Liver (tissue), 9 donors: ENCODE data around the gene MYO15B. TPM values are rescaled to one million over a fixed set of nuclear protein-coding genes. Genes with fewer than 3 reads are reported as not detected.

ENCODE experiments used
- DNase-seq: peaks from one replicate; pipeline ENCODE4 v3.0.0-alpha.2; 2017; ENCODE audit warnings: low spot score
- H3K27ac ChIP-seq, 2 donors: one replicate each; pipeline ENCODE4 v1.7.0; 2013; ENCODE audit warnings: inconsistent platforms in 2 of 2, low read length in 2 of 2, control low read depth in 1 of 2, low read depth in 1 of 2, mild to moderate bottlenecking in 1 of 2
- H3K27me3 ChIP-seq, 4 donors: one replicate each; pipeline versions ENCODE4 v1.6.1 to v1.7.0; 2013; ENCODE audit warnings: low read length in 3 of 4, inconsistent platforms in 1 of 4, mild to moderate bottlenecking in 1 of 4, moderate library complexity in 1 of 4; ENCODE audit not compliant: control insufficient read depth in 4 of 4, insufficient read depth in 4 of 4
- H3K36me3 ChIP-seq, 4 donors: one replicate each; pipeline versions ENCODE4 v1.6.1 to v1.7.0; 2013; ENCODE audit warnings: low read length in 3 of 4, mild to moderate bottlenecking in 3 of 4, low read depth in 1 of 4, moderate library complexity in 1 of 4; ENCODE audit not compliant: control insufficient read depth in 4 of 4, insufficient read depth in 3 of 4
- H3K4me1 ChIP-seq, 4 donors: one replicate each; pipeline versions ENCODE4 v1.6.1 to v1.7.0; 2013; ENCODE audit warnings: low read length in 3 of 4, mild to moderate bottlenecking in 3 of 4, moderate library complexity in 1 of 4; ENCODE audit not compliant: control insufficient read depth in 4 of 4, insufficient read depth in 4 of 4
- H3K4me3 ChIP-seq, 3 donors: one replicate each; pipeline versions ENCODE4 v1.6.1 to v1.7.0; 2013; ENCODE audit warnings: low read length in 3 of 3, control low read depth in 1 of 3, low read depth in 1 of 3, mild to moderate bottlenecking in 1 of 3
- H3K9ac ChIP-seq, 2 donors: one replicate each; pipeline ENCODE4 v1.7.0; 2013; ENCODE audit warnings: low read length in 2 of 2, mild to moderate bottlenecking in 2 of 2, moderate library complexity in 2 of 2, control low read depth in 1 of 2, low read depth in 1 of 2
- H3K9me3 ChIP-seq, 4 donors: one replicate each; pipeline versions ENCODE4 v1.6.1 to v1.7.0; 2013; ENCODE audit warnings: low read length in 3 of 4; ENCODE audit not compliant: control insufficient read depth in 4 of 4
- EGR1 ChIP-seq, 2 donors: IDR thresholded peaks; 2 replicates each; pipeline ENCODE4 v1.6.1; 2016 to 2018; ENCODE audit warnings: antibody characterized with exemption in 2 of 2, low read depth in 2 of 2
- FOXA1 ChIP-seq: IDR thresholded peaks from 2 replicates; pipeline ENCODE4 v1.6.1; 2016; ENCODE audit warnings: antibody characterized with exemption
- FOXA2 ChIP-seq: IDR thresholded peaks from 2 replicates; pipeline ENCODE4 v1.6.1; 2016; ENCODE audit warnings: antibody characterized with exemption
- GABPA ChIP-seq, 2 donors: IDR thresholded peaks in 1 of 2; conservative IDR thresholded peaks in 1 of 2; 2 replicates each; pipeline ENCODE4 v1.6.1; 2016; ENCODE audit warnings: antibody characterized with exemption in 2 of 2, mild to moderate bottlenecking in 1 of 2, moderate library complexity in 1 of 2
- HNF4A ChIP-seq, 2 donors: conservative IDR thresholded peaks; 2 replicates each; pipeline ENCODE4 v1.6.1; 2016; ENCODE audit warnings: antibody characterized with exemption in 2 of 2, mild to moderate bottlenecking in 2 of 2
- HNF4G ChIP-seq: IDR thresholded peaks from 2 replicates; pipeline ENCODE4 v1.6.1; 2016; ENCODE audit warnings: antibody characterized with exemption
- JUND ChIP-seq, 2 donors: IDR thresholded peaks; 2 replicates each; pipeline ENCODE4 v1.6.1; 2016; ENCODE audit warnings: antibody characterized with exemption in 2 of 2
- NR2F2 ChIP-seq: IDR thresholded peaks from 2 replicates; pipeline ENCODE4 v1.6.1; 2016; ENCODE audit warnings: antibody characterized with exemption
- RAD21 ChIP-seq, 2 donors: IDR thresholded peaks; 2 replicates each; pipeline ENCODE4 v1.6.1; 2016; ENCODE audit warnings: antibody characterized with exemption in 2 of 2, mild to moderate bottlenecking in 2 of 2
- RXRA ChIP-seq, 2 donors: IDR thresholded peaks; 2 replicates each; pipeline ENCODE4 v1.6.1; 2017 to 2018; ENCODE audit warnings: antibody characterized with exemption in 2 of 2, mild to moderate bottlenecking in 1 of 2
- SP1 ChIP-seq: IDR thresholded peaks from 2 replicates; pipeline ENCODE4 v1.6.1; 2018; ENCODE audit warnings: antibody characterized with exemption, mild to moderate bottlenecking
- TAF1 ChIP-seq: conservative IDR thresholded peaks from 2 replicates; pipeline ENCODE4 v1.6.1; 2016; ENCODE audit warnings: antibody characterized with exemption, mild to moderate bottlenecking
- YY1 ChIP-seq: IDR thresholded peaks from 2 replicates; pipeline ENCODE4 v1.6.1; 2016; ENCODE audit warnings: antibody characterized with exemption, mild to moderate bottlenecking
- WGBS: extraction: QIAGEN DNeasy Blood & Tissue Kit; methylation state at CpG from one replicate; pipeline ENCODE4 v1.1.7; 2013; 5-methylcytosine and 5-hydroxymethylcytosine counted together
- polyA plus RNA-seq, 2 donors: library from polyadenylated mRNA; stranded (reverse) in 1 of 2; unstranded in 1 of 2; fragments of 200-250 nt in 1 of 2; fragments of >200 nt in 1 of 2; fragmentation: Nextera tagmentation in 1 of 2; extraction: Ambion mirVana in 1 of 2; gene quantifications; one replicate each; pipeline versions ENCODE4 v1.2.1 to v1.2.3, GENCODE V29; 2013 to 2015
- total RNA-seq, 2 donors: library from RNA; depleted of rRNA; stranded (reverse); fragments of >200 nt; gene quantifications; one replicate each; pipeline ENCODE4 v1.2.3, GENCODE V29; 2014
- TF ChIP-seq, protein P1 (sequence below): fragments of 150-350 bp; IDR thresholded peaks from 2 replicates; pipeline ENCODE4 v1.5.1; 2017; ENCODE audit warnings: improper control_type of control experiment, low read depth, low read length; ENCODE audit not compliant: missing input control
- TF ChIP-seq, protein P2 (sequence below): IDR thresholded peaks from 2 replicates; pipeline ENCODE4 v1.6.1; 2016; ENCODE audit warnings: antibody characterized with exemption
- TF ChIP-seq, protein P3 (sequence below): IDR thresholded peaks from 2 replicates; pipeline ENCODE4 v1.6.1; 2016; ENCODE audit warnings: antibody characterized with exemption
- TF ChIP-seq, protein P4 (sequence below): IDR thresholded peaks from 2 replicates; pipeline ENCODE4 v1.6.1; 2016; ENCODE audit warnings: antibody characterized with exemption
- TF ChIP-seq, protein P5 (sequence below): IDR thresholded peaks from 2 replicates; pipeline ENCODE4 v1.6.1; 2016; ENCODE audit warnings: antibody characterized with exemption, mild to moderate bottlenecking
- donor health status: healthy.
- donor health status: healthy.
- donor health status: healthy.
- donor health status: healthy.
- donor health status: healthy.

Gene MYO15B
- total and polyA plus RNA-seq, 4 donors = 13.3 to 34.4 (median 18.0) TPM

DNA sequence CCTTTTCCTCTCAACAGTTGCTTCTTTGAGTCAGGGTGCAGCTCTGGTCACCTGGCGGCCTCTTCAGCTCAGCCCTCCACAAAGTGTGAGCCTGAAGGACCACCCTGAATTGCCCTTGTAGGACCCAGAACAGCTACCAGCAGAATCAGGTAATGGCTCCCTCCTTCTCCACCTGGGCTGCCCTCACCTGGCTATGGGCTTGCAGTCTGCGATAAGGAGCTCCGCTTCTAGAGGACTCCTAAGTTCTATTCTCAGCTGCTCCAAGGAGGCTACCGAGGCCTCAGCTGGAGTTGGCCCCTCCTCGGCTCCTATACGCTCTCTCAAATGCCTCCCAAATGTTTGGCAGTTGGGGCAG is 59.0 kb downstream of the MYO15B start:
- 95% methylated on average over 6 of the region's 6 CpGs for WGBS
- H3K4me3 ChIP-seq = no peak overlapping the region

More for the DNA sequence above, 59.0 kb downstream of the MYO15B start:
- H3K9me3 ChIP-seq = no peaks in the 10 kb centered on the region
- peak; percentile 35 for DNase-seq
- H3K36me3 ChIP-seq = peaks cover 7 to 23% (median 11%) of the 10 kb centered on the region in 4 donors
- H3K4me1 ChIP-seq = peaks cover 6 to 17% (median 11%) of the 10 kb centered on the region in 4 donors
- TF ChIP-seq, protein P1, sequence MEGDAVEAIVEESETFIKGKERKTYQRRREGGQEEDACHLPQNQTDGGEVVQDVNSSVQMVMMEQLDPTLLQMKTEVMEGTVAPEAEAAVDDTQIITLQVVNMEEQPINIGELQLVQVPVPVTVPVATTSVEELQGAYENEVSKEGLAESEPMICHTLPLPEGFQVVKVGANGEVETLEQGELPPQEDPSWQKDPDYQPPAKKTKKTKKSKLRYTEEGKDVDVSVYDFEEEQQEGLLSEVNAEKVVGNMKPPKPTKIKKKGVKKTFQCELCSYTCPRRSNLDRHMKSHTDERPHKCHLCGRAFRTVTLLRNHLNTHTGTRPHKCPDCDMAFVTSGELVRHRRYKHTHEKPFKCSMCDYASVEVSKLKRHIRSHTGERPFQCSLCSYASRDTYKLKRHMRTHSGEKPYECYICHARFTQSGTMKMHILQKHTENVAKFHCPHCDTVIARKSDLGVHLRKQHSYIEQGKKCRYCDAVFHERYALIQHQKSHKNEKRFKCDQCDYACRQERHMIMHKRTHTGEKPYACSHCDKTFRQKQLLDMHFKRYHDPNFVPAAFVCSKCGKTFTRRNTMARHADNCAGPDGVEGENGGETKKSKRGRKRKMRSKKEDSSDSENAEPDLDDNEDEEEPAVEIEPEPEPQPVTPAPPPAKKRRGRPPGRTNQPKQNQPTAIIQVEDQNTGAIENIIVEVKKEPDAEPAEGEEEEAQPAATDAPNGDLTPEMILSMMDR = no peak
- no peak for TF ChIP-seq RXRA (IDR thresholded peaks at IDR 0.05)
- no peak for TF ChIP-seq JUND (IDR thresholded peaks at IDR 0.05)
- no peak for TF ChIP-seq FOXA2
- TF ChIP-seq GABPA (IDR thresholded peaks at IDR 0.05 in 1 of 2, conservative IDR thresholded peaks at IDR 0.05 in 1 of 2) = no peak
- TF ChIP-seq HNF4G = no peak
- TF ChIP-seq EGR1 (IDR thresholded peaks at IDR 0.05; ENCODE audit: low read depth in 2 of 2) = no peak
- no peak for TF ChIP-seq RAD21 (IDR thresholded peaks at IDR 0.05)
- TF ChIP-seq TAF1 = no peak
- TF ChIP-seq, protein P2, sequence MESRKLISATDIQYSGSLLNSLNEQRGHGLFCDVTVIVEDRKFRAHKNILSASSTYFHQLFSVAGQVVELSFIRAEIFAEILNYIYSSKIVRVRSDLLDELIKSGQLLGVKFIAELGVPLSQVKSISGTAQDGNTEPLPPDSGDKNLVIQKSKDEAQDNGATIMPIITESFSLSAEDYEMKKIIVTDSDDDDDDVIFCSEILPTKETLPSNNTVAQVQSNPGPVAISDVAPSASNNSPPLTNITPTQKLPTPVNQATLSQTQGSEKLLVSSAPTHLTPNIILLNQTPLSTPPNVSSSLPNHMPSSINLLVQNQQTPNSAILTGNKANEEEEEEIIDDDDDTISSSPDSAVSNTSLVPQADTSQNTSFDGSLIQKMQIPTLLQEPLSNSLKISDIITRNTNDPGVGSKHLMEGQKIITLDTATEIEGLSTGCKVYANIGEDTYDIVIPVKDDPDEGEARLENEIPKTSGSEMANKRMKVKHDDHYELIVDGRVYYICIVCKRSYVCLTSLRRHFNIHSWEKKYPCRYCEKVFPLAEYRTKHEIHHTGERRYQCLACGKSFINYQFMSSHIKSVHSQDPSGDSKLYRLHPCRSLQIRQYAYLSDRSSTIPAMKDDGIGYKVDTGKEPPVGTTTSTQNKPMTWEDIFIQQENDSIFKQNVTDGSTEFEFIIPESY = no peak
- TF ChIP-seq, protein P3, sequence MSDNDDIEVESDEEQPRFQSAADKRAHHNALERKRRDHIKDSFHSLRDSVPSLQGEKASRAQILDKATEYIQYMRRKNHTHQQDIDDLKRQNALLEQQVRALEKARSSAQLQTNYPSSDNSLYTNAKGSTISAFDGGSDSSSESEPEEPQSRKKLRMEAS = no peak
- TF ChIP-seq YY1 = no peak
- TF ChIP-seq, protein P4, sequence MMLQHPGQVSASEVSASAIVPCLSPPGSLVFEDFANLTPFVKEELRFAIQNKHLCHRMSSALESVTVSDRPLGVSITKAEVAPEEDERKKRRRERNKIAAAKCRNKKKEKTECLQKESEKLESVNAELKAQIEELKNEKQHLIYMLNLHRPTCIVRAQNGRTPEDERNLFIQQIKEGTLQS = no peak
- TF ChIP-seq HNF4A (conservative IDR thresholded peaks at IDR 0.05) = no peak
- TF ChIP-seq, protein P5, sequence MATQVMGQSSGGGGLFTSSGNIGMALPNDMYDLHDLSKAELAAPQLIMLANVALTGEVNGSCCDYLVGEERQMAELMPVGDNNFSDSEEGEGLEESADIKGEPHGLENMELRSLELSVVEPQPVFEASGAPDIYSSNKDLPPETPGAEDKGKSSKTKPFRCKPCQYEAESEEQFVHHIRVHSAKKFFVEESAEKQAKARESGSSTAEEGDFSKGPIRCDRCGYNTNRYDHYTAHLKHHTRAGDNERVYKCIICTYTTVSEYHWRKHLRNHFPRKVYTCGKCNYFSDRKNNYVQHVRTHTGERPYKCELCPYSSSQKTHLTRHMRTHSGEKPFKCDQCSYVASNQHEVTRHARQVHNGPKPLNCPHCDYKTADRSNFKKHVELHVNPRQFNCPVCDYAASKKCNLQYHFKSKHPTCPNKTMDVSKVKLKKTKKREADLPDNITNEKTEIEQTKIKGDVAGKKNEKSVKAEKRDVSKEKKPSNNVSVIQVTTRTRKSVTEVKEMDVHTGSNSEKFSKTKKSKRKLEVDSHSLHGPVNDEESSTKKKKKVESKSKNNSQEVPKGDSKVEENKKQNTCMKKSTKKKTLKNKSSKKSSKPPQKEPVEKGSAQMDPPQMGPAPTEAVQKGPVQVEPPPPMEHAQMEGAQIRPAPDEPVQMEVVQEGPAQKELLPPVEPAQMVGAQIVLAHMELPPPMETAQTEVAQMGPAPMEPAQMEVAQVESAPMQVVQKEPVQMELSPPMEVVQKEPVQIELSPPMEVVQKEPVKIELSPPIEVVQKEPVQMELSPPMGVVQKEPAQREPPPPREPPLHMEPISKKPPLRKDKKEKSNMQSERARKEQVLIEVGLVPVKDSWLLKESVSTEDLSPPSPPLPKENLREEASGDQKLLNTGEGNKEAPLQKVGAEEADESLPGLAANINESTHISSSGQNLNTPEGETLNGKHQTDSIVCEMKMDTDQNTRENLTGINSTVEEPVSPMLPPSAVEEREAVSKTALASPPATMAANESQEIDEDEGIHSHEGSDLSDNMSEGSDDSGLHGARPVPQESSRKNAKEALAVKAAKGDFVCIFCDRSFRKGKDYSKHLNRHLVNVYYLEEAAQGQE = no peak
- TF ChIP-seq SP1 = no peak
- no peak for TF ChIP-seq FOXA1
- no peak for TF ChIP-seq NR2F2
- H3K9ac ChIP-seq = peak overlapping the region; percentile 24 to 85
- H3K27ac ChIP-seq = peak overlapping the region; percentile 81 to 90
- no peaks in the 10 kb centered on the region for H3K27me3 ChIP-seq
